Measurements from ENCODE around the gene PTPRD.

The PTPRD gene

GRCh38 chr9:10212702-10213101 lies 400.1 kb downstream of the PTPRD start:
- TF ChIP-seq TAF1 (IDR thresholded peaks at IDR 0.05; ENCODE audit: borderline replicate concordance, insufficient read depth, low read length) (no peak), REST (IDR thresholded peaks at IDR 0.05; ENCODE audit: insufficient read depth in 1 of 2, low read depth in 2 of 2, low read length in 2 of 2) (no peak), SIN3A (IDR thresholded peaks at IDR 0.05; ENCODE audit: borderline replicate concordance, insufficient read depth, low read length) (no peak), POLR2AphosphoS5 (IDR thresholded peaks at IDR 0.05; ENCODE audit: low read depth, low read length) (no peak), FOXP2 (optimal IDR thresholded peaks at IDR 0.05; ENCODE audit: borderline replicate concordance, extremely low read depth, extremely low read length, insufficient read depth) (no peak)

- TF ChIP-seq SIN3A (IDR thresholded peaks at IDR 0.05; ENCODE audit: borderline replicate concordance, insufficient read depth, low read length), result no peak
- TF ChIP-seq TAF1 (IDR thresholded peaks at IDR 0.05; ENCODE audit: borderline replicate concordance, insufficient read depth, low read length), result no peak
- no peak for TF ChIP-seq POLR2AphosphoS5 (IDR thresholded peaks at IDR 0.05; ENCODE audit: low read depth, low read length)
- no peak for TF ChIP-seq FOXP2 (optimal IDR thresholded peaks at IDR 0.05; ENCODE audit: borderline replicate concordance, extremely low read depth, extremely low read length, insufficient read depth)
These were observed 404.1 kb downstream of the PTPRD start for GRCh38 chr9:10208691-10209069.

GRCh38 chr9:10204276-10204675 lies 408.5 kb downstream of the PTPRD start:
- TF ChIP-seq FOXP2 (optimal IDR thresholded peaks at IDR 0.05; ENCODE audit: borderline replicate concordance, extremely low read depth, extremely low read length, insufficient read depth), result no peak
- TF ChIP-seq REST (IDR thresholded peaks at IDR 0.05; ENCODE audit: insufficient read depth in 1 of 2, low read depth in 2 of 2, low read length in 2 of 2), result no peak
- no peak for TF ChIP-seq TAF1 (IDR thresholded peaks at IDR 0.05; ENCODE audit: borderline replicate concordance, insufficient read depth, low read length)
- TF ChIP-seq SIN3A (IDR thresholded peaks at IDR 0.05; ENCODE audit: borderline replicate concordance, insufficient read depth, low read length), result no peak
- TF ChIP-seq POLR2AphosphoS5 (IDR thresholded peaks at IDR 0.05; ENCODE audit: low read depth, low read length), result no peak

GRCh38 chr9:10173561-10173960 lies 439.2 kb downstream of the PTPRD start:
- no peak for TF ChIP-seq TAF1 (IDR thresholded peaks at IDR 0.05; ENCODE audit: borderline replicate concordance, insufficient read depth, low read length)
- no peak for TF ChIP-seq SIN3A (IDR thresholded peaks at IDR 0.05; ENCODE audit: borderline replicate concordance, insufficient read depth, low read length)
- TF ChIP-seq FOXP2 (optimal IDR thresholded peaks at IDR 0.05; ENCODE audit: borderline replicate concordance, extremely low read depth, extremely low read length, insufficient read depth), result no peak
- no peak for TF ChIP-seq POLR2AphosphoS5 (IDR thresholded peaks at IDR 0.05; ENCODE audit: low read depth, low read length)
- TF ChIP-seq REST (IDR thresholded peaks at IDR 0.05; ENCODE audit: insufficient read depth in 1 of 2, low read depth in 2 of 2, low read length in 2 of 2), result no peak

GRCh38 chr9:10172476-10172875 lies 440.3 kb downstream of the PTPRD start:
- no peak for TF ChIP-seq FOXP2 (optimal IDR thresholded peaks at IDR 0.05; ENCODE audit: borderline replicate concordance, extremely low read depth, extremely low read length, insufficient read depth)
- no peak for TF ChIP-seq REST (IDR thresholded peaks at IDR 0.05; ENCODE audit: insufficient read depth in 1 of 2, low read depth in 2 of 2, low read length in 2 of 2)
- TF ChIP-seq SIN3A (IDR thresholded peaks at IDR 0.05; ENCODE audit: borderline replicate concordance, insufficient read depth, low read length), result no peak
- TF ChIP-seq TAF1 (IDR thresholded peaks at IDR 0.05; ENCODE audit: borderline replicate concordance, insufficient read depth, low read length), result no peak
- TF ChIP-seq POLR2AphosphoS5 (IDR thresholded peaks at IDR 0.05; ENCODE audit: low read depth, low read length), result no peak

Data from PFSK-1 (cell line).